ENCODE data around the gene TNKS1BP1.

GRCh38 chr11:57251037-57251436 lies 73.7 kb downstream of the TNKS1BP1 start:
- TF ChIP-seq CTCF (conservative IDR thresholded peaks at IDR 0.05) (no peak), EZH2 (IDR thresholded peaks at IDR 0.05; ENCODE audit: low read depth) (no peak)

Data from PC-9 (cell line).